Prostate gland (tissue), 2 donors: ENCODE results near the gene CCDC181. TPM values are rescaled to one million over a fixed set of nuclear protein-coding genes. Genes with fewer than 3 reads are reported as not detected.

Source experiments
- DNase-seq: peaks from one replicate; pipeline ENCODE4 v3.0.0-alpha.2; 2019; ENCODE audit warnings: low spot score
- H3K27ac ChIP-seq, 2 donors: fragments of 200-600 bp; sonication (generic); 2 replicates each; pipeline ENCODE4 v1.5.1; 2017 to 2019
- H3K27me3 ChIP-seq: fragments of 200-600 bp; sonication (generic); replicated peaks from 2 replicates; pipeline ENCODE4 v1.5.1; 2019; ENCODE audit not compliant: insufficient read depth
- H3K36me3 ChIP-seq, 2 donors: fragments of 200-600 bp; sonication (generic); 1 replicate in 1 of 2; 2 replicates in 1 of 2; pipeline versions ENCODE4 v1.5.1 to v1.8.1; 2017 to 2019
- H3K4me1 ChIP-seq: fragments of 200-600 bp; sonication (generic); replicated peaks from 2 replicates; pipeline ENCODE4 v1.5.1; 2019
- H3K4me3 ChIP-seq, 2 donors: fragments of 200-600 bp; sonication (generic); 2 replicates each; pipeline ENCODE4 v1.5.1; 2017 to 2019
- H3K9me3 ChIP-seq: fragments of 200-600 bp; sonication (generic); 2 replicates; pipeline ENCODE4 v1.5.1; 2017
- POLR2A ChIP-seq: fragments of 450-650 bp; IDR thresholded peaks from one replicate; pipeline ENCODE4 v1.6.1; 2016; ENCODE audit warnings: antibody characterized with exemption, mild to moderate bottlenecking
- POLR2AphosphoS5 ChIP-seq: sonication (generic); formaldehyde crosslinking; IDR thresholded peaks from one replicate; pipeline ENCODE4 v1.6.1; 2017; ENCODE audit warnings: antibody characterized with exemption
- WGBS: methylation state at CpG from one replicate; pipeline ENCODE4 v1.1.5; 2018; 5-methylcytosine and 5-hydroxymethylcytosine counted together
- intact Hi-C: fragments of 100-400 bp; cut with DNase I; formaldehyde crosslinking; loops from one replicate; pipeline ENCODE4 v1.14.2; 2022
- small RNA-seq, 2 donors: library from RNA; depleted of rRNA; stranded (forward); fragments of <200 nt; gene quantifications; one replicate each; pipeline ENCODE3, GENCODE V24; 2016
- total RNA-seq, 2 donors: library from RNA; depleted of rRNA; stranded (reverse); fragments of >200 nt; gene quantifications; one replicate each; pipeline ENCODE4 v1.1.0, GENCODE V29; 2016
- TF ChIP-seq, protein P1 (sequence below), 4 experiments: fragments of 200-600 bp in 2 of 4; fragments of 450-650 bp in 2 of 4; sonication (generic) in 2 of 4; IDR thresholded peaks; 1 replicate in 3 of 4; 2 replicates in 1 of 4; pipeline ENCODE4 v1.5.1; 2016 to 2019; ENCODE audit warnings: antibody characterized with exemption in 4 of 4, mild to moderate bottlenecking in 2 of 4, moderate library complexity in 2 of 4

CCDC181 gene
- total RNA-seq, 2 donors from 2014 or later, result 0.32 to 5.6 TPM

DNA sequence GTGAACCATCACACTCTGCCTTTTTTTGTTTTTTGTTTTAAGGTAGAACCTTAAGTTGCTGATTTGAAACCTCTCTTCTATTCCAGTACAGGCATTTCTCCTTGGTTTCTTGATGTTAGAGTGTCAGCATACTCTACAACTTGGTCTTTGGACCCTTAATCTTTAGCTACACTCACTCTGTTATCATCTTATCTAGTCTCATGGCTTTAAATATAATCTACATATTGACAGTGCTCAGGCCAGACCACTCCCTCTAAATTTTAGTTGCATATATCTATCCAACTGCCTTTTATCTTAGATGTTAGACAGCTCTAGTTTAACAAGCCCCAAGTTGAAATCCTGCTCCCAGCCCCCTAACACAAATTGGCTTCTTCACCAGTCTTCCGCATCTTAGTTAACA lies 81.8 kb downstream of the CCDC181 start:
- Histone ChIP-seq H3K27me3 (no peaks in the 10 kb centered on the region), H3K36me3 (no peaks in the 10 kb centered on the region), H3K4me1 (no peaks in the 10 kb centered on the region), H3K9me3 (no peaks in the 10 kb centered on the region), H3K4me3 (no peak overlapping the region), H3K27ac (no peak overlapping the region)
- WGBS, result 100% methylated on average over 1 of the region's 1 CpG
- intact Hi-C loops, result loop anchor here (5.0 to 10.0 kb wide), 2 partner anchors 233 to 911 kb away; no protein-coding TSS in a partner anchor
- no peak for TF ChIP-seq POLR2AphosphoS5
- TF ChIP-seq, protein P1, sequence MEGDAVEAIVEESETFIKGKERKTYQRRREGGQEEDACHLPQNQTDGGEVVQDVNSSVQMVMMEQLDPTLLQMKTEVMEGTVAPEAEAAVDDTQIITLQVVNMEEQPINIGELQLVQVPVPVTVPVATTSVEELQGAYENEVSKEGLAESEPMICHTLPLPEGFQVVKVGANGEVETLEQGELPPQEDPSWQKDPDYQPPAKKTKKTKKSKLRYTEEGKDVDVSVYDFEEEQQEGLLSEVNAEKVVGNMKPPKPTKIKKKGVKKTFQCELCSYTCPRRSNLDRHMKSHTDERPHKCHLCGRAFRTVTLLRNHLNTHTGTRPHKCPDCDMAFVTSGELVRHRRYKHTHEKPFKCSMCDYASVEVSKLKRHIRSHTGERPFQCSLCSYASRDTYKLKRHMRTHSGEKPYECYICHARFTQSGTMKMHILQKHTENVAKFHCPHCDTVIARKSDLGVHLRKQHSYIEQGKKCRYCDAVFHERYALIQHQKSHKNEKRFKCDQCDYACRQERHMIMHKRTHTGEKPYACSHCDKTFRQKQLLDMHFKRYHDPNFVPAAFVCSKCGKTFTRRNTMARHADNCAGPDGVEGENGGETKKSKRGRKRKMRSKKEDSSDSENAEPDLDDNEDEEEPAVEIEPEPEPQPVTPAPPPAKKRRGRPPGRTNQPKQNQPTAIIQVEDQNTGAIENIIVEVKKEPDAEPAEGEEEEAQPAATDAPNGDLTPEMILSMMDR (IDR thresholded peaks at IDR 0.05), result no peak
- no peak for TF ChIP-seq POLR2A
- DNase-seq, result no peak

Small RNA genes lying within 50 kb of the gene (small RNA-seq; reads per million reads assigned to genes)
- gene AL021068.2, result 0 reads per million in 2 donors

Other genes with a start within 250 kb of the CCDC181 start
- 10 to 100 TPM; 10.3 to 16.3 TPM for gene NME7, start 59.7 kb downstream of the CCDC181 start, total RNA-seq
- gene BLZF1, start 59.3 kb downstream of the CCDC181 start, total RNA-seq, result 10 to 100 TPM; 18.8 to 21.7 TPM
- 10 to 100 TPM; 10.6 to 18.7 TPM for gene SLC19A2, start 58.5 kb upstream of the CCDC181 start, total RNA-seq
- gene F5, start 159.0 kb upstream of the CCDC181 start, total RNA-seq, result 1 to 10 TPM; 1.1 to 8.4 TPM
- gene SELP, start 202.7 kb upstream of the CCDC181 start, total RNA-seq, result 10 to 100 TPM in 1 of 2 donors, 1 to 10 TPM in 1; 9.1 to 10.8 TPM